CD4-positive, alpha-beta T cell (primary cell): ENCODE data around the gene COMP. TPM values are rescaled to one million over a fixed set of nuclear protein-coding genes. Genes with fewer than 3 reads are reported as not detected.

Experiments
- ATAC-seq: fragments of 200-7000 bp; cut with Tn5 transposase; one replicate; pipeline ENCODE4 v1.10.0; 2022; ENCODE audit warnings: mild to moderate bottlenecking; ENCODE audit not compliant: poor library complexity
- CTCF ChIA-PET: fragments of 350-600 bp; sonication (Branson Sonifier 250); formaldehyde crosslinking; loops from one replicate; lab custom pipeline; 2021; ENCODE audit warnings: antibody characterized with exemption, inconsistent platforms; lab: Charles Lee
- POLR2A ChIA-PET: fragments of 350-600 bp; sonication (Branson Sonifier 250); formaldehyde crosslinking; loops from one replicate; lab custom pipeline; 2021; ENCODE audit warnings: antibody characterized with exemption, inconsistent platforms; lab: Charles Lee
- DNase-seq, 14 experiments: peaks; one replicate each; pipeline ENCODE4 v3.0.0-alpha.2; 2013 to 2020; ENCODE audit warnings: mixed read lengths in 2 of 14
- H3K27ac ChIP-seq, 2 donors: one replicate each; pipeline versions ENCODE4 v1.5.1 to v1.7.0; 2013; ENCODE audit warnings: low read length in 2 of 2, low read depth in 1 of 2, mild to moderate bottlenecking in 1 of 2
- H3K27me3 ChIP-seq, 2 experiments: 1 replicate in 1 of 2; 2 replicates in 1 of 2; pipeline versions ENCODE4 v1.6.1 to v1.7.0; 2013; ENCODE audit warnings: low read length in 2 of 2, control low read depth in 1 of 2, mild to moderate bottlenecking in 1 of 2, moderate library complexity in 1 of 2; ENCODE audit not compliant: insufficient read depth in 2 of 2, control insufficient read depth in 1 of 2
- H3K36me3 ChIP-seq: one replicate; pipeline ENCODE4 v1.6.1; 2013; ENCODE audit warnings: low read length, control low read depth; ENCODE audit not compliant: insufficient read depth
- H3K4me1 ChIP-seq: one replicate; pipeline ENCODE4 v1.6.1; 2013; ENCODE audit warnings: low read length, control low read depth; ENCODE audit not compliant: insufficient read depth
- H3K4me3 ChIP-seq: one replicate; pipeline ENCODE4 v1.5.1; 2013; ENCODE audit warnings: mild to moderate bottlenecking, low read length, moderate library complexity
- H3K9me3 ChIP-seq, 2 experiments: 1 replicate in 1 of 2; 2 replicates in 1 of 2; pipeline versions ENCODE4 v1.6.1 to v1.7.0; 2013; ENCODE audit warnings: low read length in 2 of 2, mild to moderate bottlenecking in 2 of 2, control low read depth in 1 of 2, moderate library complexity in 1 of 2; ENCODE audit not compliant: control insufficient read depth in 1 of 2, insufficient read depth in 1 of 2
- H3K27ac Mint-ChIP-seq: one replicate; pipeline ENCODE4 v1.8.0; 2020; ENCODE audit warnings: mixed read lengths
- H3K27me3 Mint-ChIP-seq: one replicate; pipeline ENCODE4 v1.8.0; 2021; ENCODE audit warnings: mixed read lengths
- H3K36me3 Mint-ChIP-seq: one replicate; pipeline ENCODE4 v1.8.0; 2021; ENCODE audit warnings: low read depth, mixed read lengths
- H3K4me1 Mint-ChIP-seq: one replicate; pipeline ENCODE4 v1.8.0; 2021; ENCODE audit warnings: low read depth, mixed read lengths
- H3K4me3 Mint-ChIP-seq: one replicate; pipeline ENCODE4 v1.8.0; 2020; ENCODE audit warnings: mild to moderate bottlenecking, mixed read lengths
- H3K9me3 Mint-ChIP-seq: one replicate; pipeline ENCODE4 v1.8.0; 2020; ENCODE audit warnings: mixed read lengths
- intact Hi-C, 2 experiments: fragments of 100-400 bp; cut with DNase I in 1 of 2; cut with micrococcal nuclease in 1 of 2; formaldehyde crosslinking; loops; one replicate each; pipeline versions ENCODE4 v1.15.1 to v1.9.0; 2023 to 2025; cut with DNase I, micrococcal nuclease
- polyA plus RNA-seq, 2 donors: library from polyadenylated mRNA; unstranded; fragments of 120-200 nt; gene quantifications; one replicate each; pipeline ENCODE4 v1.2.1, GENCODE V29; 2013
- total RNA-seq, 174 experiments: library from RNA in 2 of 174; stranded (reverse) in 2 of 174; gene quantifications; one replicate each; pipeline ENCODE4 v1.2.3 and lab custom pipeline; 2021 to 2026
- TF ChIP-seq, protein P1 (sequence below): fragments of 200-600 bp; IDR thresholded peaks from one replicate; pipeline ENCODE4 v1.8.0; 2022; ENCODE audit warnings: antibody characterized with exemption, mild to moderate bottlenecking

COMP gene
- total RNA-seq = not detected
- not detected for polyA plus RNA-seq (2013, experiment 1 of 2)
- 0.27 TPM for polyA plus RNA-seq (2013, experiment 2 of 2)
- total RNA-seq (lab: John Stamatoyannopoulos, UW) = 0 to 0.17 (median 0) reads per million in 172 experiments

GRCh38 chr19:18790566-18791314 is at the start of gene COMP:
TSS of gene COMP (minus strand) at chr19:18791305. CDS start at chr19:18791269, 36 bp downstream.
- peaks cover 30% of the 10 kb centered on the region for H3K4me1 Mint-ChIP-seq
- peak within 1 kb of the TSS; percentile 71 for H3K4me3 Mint-ChIP-seq
- intact Hi-C loops = no loop called here
- DNase-seq = peak in 1 of 14 experiments; percentile 31
- TF ChIP-seq, protein P1, sequence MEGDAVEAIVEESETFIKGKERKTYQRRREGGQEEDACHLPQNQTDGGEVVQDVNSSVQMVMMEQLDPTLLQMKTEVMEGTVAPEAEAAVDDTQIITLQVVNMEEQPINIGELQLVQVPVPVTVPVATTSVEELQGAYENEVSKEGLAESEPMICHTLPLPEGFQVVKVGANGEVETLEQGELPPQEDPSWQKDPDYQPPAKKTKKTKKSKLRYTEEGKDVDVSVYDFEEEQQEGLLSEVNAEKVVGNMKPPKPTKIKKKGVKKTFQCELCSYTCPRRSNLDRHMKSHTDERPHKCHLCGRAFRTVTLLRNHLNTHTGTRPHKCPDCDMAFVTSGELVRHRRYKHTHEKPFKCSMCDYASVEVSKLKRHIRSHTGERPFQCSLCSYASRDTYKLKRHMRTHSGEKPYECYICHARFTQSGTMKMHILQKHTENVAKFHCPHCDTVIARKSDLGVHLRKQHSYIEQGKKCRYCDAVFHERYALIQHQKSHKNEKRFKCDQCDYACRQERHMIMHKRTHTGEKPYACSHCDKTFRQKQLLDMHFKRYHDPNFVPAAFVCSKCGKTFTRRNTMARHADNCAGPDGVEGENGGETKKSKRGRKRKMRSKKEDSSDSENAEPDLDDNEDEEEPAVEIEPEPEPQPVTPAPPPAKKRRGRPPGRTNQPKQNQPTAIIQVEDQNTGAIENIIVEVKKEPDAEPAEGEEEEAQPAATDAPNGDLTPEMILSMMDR = no peak
- H3K27me3 ChIP-seq = peaks cover 69 to 91% of the 10 kb centered on the region in 2 experiments
- no peak for ATAC-seq
- ChIA-PET POLR2A (no interaction called here), CTCF (interaction anchor here (1.0 kb wide), 1 partner anchor 56 kb away, joined by 3 read pairs; no protein-coding TSS in a partner anchor)
- no peaks in the 10 kb centered on the region for H3K36me3 Mint-ChIP-seq
- H3K36me3 ChIP-seq = no peaks in the 10 kb centered on the region
- H3K27me3 Mint-ChIP-seq = peaks cover 89% of the 10 kb centered on the region
- peaks cover 43% of the 10 kb centered on the region for H3K4me1 ChIP-seq
- no peak within 1 kb of the TSS for H3K4me3 ChIP-seq
- H3K9me3 Mint-ChIP-seq = no peaks in the 10 kb centered on the region
- H3K27ac ChIP-seq = no peak within 1 kb of the TSS
- no peak within 1 kb of the TSS for H3K27ac Mint-ChIP-seq
- H3K9me3 ChIP-seq = peaks cover 0 to 44% of the 10 kb centered on the region in 2 experiments

DNA sequence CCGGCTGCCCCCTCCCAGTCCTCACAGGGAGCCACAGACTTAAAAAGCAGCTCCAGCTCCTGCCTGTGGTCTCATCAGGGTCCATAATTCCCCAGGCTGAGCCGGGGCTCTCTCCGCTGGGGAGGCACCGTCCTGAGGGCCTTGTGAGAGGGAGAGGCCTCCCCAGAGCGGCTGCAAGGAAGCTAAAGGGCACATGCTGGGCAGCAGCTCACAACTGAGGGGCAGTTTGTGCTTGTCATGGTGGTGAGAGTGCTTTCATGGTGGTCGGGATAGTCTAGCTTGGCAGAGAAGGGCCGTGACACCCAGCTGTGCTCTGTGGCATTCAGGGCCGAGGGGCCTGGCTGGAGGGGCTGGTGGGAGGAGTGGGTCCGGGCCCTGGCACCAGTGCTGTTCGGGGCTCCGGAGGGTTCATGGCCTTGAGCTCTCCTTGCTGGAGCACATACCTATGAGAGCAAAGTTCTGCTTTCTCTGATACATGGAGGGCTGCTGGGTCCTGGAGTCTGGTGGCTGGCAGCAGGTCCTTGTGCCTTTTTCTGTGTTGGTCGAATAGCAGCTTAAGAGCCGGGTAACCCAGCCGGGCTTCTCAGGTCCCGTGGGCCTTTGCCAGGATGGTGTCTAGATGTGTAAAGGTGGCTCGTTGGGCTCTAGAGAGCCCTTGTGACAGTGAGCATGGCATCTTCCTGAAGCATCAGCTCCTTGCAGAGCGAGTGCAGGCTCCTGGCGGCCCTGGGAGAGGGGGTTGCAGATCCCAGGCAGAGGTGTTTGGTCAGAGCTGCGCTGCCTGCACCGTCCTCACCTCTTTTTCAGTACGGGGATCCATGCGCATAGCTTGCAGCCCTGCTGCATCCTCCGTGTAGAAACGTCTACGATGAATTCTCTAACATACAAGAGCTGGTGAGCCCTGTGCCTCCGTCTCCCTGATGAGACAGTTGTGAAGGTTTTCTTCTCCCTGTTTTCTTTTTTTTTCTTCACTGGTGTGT is 49.5 kb upstream of the COMP start:
- peak overlapping the region; percentile 80 for H3K27ac Mint-ChIP-seq
- Histone ChIP-seq H3K9me3 (no peaks in the 10 kb centered on the region), H3K27ac (peak overlapping the region in 1 of 2 donors; percentile 40), H3K27me3 (no peaks in the 10 kb centered on the region), H3K4me1 (peaks cover 99% of the 10 kb centered on the region), H3K4me3 (no peak overlapping the region), H3K36me3 (peaks cover 24% of the 10 kb centered on the region)
- ChIA-PET POLR2A (interaction anchor here (3.0 kb wide), 1 partner anchor 8 kb away, joined by 22 read pairs; the partner anchor contains the start of gene UPF1), CTCF (interaction anchor here (1.0 kb wide), 1 partner anchor 8 kb away, joined by 3 read pairs; no protein-coding TSS in a partner anchor)
- no peaks in the 10 kb centered on the region for H3K9me3 Mint-ChIP-seq
- H3K4me3 Mint-ChIP-seq = peak overlapping the region; percentile 11
- H3K4me1 Mint-ChIP-seq = peaks cover 91% of the 10 kb centered on the region
- ATAC-seq (no peak), DNase-seq (no peak)
- TF ChIP-seq, protein P1 = no peak
- H3K36me3 Mint-ChIP-seq = peaks cover 39% of the 10 kb centered on the region
- H3K27me3 Mint-ChIP-seq = no peaks in the 10 kb centered on the region
- intact Hi-C loops = no loop called here
